Epithelial cell of prostate (primary cell): ENCODE results near the gene LRMDA.

ENCODE experiments used
- DNase-seq: peaks from one replicate; pipeline ENCODE4 v3.0.0-alpha.2; 2011; ENCODE audit warnings: low read depth, low spot score
- H3K27ac ChIP-seq: fragments of 450-650 bp; 2 replicates; pipeline ENCODE4 v1.5.1; 2017; ENCODE audit warnings: mild to moderate bottlenecking

Gene LRMDA

GRCh38 chr10:75776738-75777504 is 345.5 kb downstream of the LRMDA start:
- H3K27ac ChIP-seq = no peak overlapping the region
- no peak for DNase-seq

DNA sequence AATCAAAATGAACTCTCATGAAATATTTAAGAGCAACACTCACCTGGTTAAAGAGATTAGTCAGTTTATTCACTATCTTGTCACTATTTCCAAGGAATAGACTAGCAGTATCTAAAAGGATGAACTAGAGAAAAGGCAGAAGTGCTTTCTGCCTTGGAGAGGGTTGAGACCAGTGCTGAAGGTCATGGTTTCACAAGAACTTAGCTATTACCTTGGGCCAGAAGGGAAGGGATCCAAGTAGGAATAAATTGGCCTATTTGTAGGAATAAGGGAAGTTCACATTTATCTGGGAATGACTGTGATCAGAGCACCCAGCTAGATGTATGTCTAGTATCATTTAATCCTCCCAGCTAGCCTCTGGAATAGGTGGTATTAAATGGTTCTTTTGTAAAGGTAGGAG is 347.2 kb downstream of the LRMDA start:
- no peak overlapping the region for H3K27ac ChIP-seq
- DNase-seq = no peak

- H3K27ac ChIP-seq = no peak overlapping the region
- DNase-seq = no peak
These were observed 347.9 kb downstream of the LRMDA start for GRCh38 chr10:75779276-75779675.

- DNase-seq = no peak
- H3K27ac ChIP-seq = no peak overlapping the region
These were observed 351.2 kb downstream of the LRMDA start for GRCh38 chr10:75782463-75783248.

DNA sequence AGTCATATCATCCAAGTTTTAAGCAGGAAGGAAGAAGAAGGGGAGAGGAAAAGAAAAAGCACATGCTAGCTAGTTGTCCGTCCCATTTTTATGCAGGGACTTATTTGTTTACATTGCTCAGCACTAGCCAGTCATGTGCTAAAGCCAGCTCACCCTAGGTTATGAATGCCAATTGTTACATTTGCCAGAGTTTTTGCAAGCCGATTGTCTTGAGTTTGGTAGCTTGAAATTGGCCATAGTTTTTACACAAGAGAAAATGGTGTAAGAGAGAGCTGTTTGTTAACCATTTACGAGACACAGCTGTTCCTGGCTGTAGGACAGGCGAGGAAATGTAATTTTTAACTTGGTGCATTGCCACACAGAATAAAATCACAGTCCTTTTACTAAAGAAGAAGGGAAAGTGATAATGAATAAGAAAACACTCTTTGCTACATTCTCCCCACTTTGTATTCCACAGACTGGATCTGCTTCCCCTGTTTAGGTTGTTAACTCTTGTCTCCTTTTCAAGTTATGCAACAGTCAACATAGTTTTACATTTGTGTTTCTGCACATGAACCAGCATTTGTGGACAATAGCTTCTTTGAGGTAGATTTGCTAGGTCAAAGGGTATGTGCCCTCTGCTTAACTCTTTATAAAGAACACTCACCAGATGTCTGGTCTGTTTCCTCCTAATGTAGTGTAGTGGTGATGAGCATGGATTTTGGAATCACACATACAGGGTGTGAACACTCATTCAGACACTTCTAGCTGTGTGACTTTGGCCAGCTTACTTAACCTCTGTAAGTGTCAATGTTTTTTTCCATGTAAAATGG is 357.2 kb downstream of the LRMDA start:
- DNase-seq = no peak
- H3K27ac ChIP-seq = no peak overlapping the region

DNA sequence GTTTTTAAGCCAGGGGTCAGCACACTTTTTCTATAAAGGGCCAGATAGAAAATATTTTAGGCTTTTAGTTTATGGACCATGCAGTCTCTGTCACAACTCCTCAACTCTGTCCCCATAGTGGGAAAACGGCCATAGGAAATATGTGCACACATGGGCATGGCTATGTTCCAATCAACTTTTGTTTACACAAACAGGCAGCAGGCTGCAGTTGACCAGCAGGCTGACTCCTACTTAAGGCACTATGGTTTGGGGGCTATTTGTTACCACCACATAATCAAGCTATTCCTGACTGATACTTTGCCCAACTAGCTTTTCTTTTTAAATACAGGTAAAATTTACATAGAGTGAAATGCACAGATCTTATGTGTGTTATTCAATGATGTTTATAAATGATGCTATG is 362.4 kb downstream of the LRMDA start:
- no peak for DNase-seq
- H3K27ac ChIP-seq = no peak overlapping the region

- no peak overlapping the region for H3K27ac ChIP-seq
- no peak for DNase-seq
These were observed 369.7 kb downstream of the LRMDA start for GRCh38 chr10:75801121-75801520.

GRCh38 chr10:75801661-75802060 is 370.2 kb downstream of the LRMDA start:
- no peak overlapping the region for H3K27ac ChIP-seq
- DNase-seq = no peak

DNA sequence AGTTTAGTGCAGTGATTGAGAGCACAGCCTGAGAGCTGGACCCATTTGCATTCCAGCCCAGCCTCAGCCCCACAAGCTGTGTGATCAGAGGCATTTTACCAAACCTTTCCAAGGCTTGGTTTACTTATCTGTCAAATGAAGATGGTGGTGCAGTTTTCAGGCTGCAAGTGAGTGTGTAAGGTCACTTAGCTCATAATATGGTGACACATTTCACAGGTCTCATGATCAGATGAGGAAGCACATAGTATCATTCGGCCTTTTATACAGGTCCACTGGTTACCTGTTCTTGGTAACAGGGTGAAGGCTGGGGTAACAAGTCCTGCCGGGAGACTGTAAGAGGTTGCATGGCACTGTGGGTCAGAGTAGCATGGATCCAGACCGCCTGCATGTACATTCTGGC is 371.7 kb downstream of the LRMDA start:
- no peak for DNase-seq

GRCh38 chr10:75803816-75804552 is 372.6 kb downstream of the LRMDA start:
- no peak for DNase-seq
- no peak overlapping the region for H3K27ac ChIP-seq

More for the DNA sequence above, 371.7 kb downstream of the LRMDA start:
- no peak overlapping the region for H3K27ac ChIP-seq

GRCh38 chr10:75806186-75806585 is 374.8 kb downstream of the LRMDA start:
- DNase-seq = no peak

GRCh38 chr10:75807456-75807855 is 376.0 kb downstream of the LRMDA start:
- no peak overlapping the region for H3K27ac ChIP-seq
- no peak for DNase-seq

More at GRCh38 chr10:75806186-75806585, 374.8 kb downstream of the LRMDA start:
- H3K27ac ChIP-seq = no peak overlapping the region

GRCh38 chr10:75809003-75809402 is 377.6 kb downstream of the LRMDA start:
- no peak for DNase-seq
- no peak overlapping the region for H3K27ac ChIP-seq

DNA sequence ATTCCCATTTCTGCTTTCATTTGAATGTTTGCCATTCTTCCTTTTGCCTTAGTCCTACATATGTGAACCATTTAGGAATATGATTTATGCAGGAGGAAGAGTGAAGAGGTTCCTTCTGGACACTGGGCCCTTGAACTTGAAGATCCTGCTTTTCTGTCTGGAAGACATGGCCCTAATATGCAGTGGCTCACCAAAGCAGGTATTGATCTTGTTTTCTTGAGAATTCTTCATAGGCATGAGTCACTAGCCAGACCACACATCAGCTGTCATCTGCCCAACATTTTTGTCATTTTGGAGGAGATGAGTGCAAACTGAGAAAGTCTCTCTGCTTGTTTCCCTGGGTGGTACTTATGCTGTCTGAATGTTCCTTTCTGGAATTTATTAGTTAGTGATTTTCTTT is 382.6 kb downstream of the LRMDA start:
- no peak overlapping the region for H3K27ac ChIP-seq
- no peak for DNase-seq

- H3K27ac ChIP-seq = no peak overlapping the region
- DNase-seq = no peak
These were observed 383.6 kb downstream of the LRMDA start for GRCh38 chr10:75815066-75815465.

DNA sequence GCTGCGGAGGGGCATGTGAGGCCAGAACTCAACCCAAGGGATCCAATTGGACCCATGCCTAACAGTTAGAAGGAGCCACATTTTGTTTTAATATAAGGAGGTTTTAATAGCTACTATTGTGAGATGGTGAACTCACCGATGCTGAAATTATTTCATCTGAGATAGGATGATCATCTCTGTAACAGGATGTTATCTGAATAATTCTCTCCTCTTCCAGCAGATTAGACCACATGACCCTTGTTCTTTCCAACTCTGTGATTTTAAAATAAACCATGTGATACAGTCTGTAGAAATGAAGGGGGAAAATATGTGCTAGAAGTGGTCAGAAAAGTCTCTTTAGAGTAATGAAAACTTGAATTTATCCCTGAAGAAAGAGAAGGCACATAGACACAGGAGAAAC is 385.8 kb downstream of the LRMDA start:
- no peak overlapping the region for H3K27ac ChIP-seq
- no peak for DNase-seq

DNA sequence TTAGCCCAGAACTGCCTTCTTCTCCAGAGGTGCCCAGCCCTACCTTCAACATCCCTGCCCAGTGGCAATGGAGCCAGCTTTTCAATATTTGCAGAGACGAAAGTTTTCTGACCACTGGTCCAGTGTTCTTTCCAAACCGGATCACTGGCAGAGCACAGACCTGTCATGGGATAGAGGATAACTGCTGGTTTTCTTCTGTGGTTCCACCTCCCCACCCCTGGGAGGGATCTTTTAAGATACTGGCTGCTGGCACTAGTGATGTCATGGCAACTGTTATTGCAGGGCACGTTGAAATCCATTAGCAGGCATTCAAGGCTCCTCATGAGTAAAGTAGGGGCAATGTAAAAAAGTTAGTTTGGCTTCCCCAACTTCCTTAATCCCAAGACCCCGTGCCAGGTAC is 387.1 kb downstream of the LRMDA start:
- H3K27ac ChIP-seq = no peak overlapping the region
- DNase-seq = no peak

- DNase-seq = no peak
These were observed 393.8 kb downstream of the LRMDA start for GRCh38 chr10:75825235-75825634.

GRCh38 chr10:75825661-75826060 is 394.2 kb downstream of the LRMDA start:
- H3K27ac ChIP-seq = no peak overlapping the region
- DNase-seq = no peak

More at GRCh38 chr10:75825235-75825634, 393.8 kb downstream of the LRMDA start:
- H3K27ac ChIP-seq = no peak overlapping the region

DNA sequence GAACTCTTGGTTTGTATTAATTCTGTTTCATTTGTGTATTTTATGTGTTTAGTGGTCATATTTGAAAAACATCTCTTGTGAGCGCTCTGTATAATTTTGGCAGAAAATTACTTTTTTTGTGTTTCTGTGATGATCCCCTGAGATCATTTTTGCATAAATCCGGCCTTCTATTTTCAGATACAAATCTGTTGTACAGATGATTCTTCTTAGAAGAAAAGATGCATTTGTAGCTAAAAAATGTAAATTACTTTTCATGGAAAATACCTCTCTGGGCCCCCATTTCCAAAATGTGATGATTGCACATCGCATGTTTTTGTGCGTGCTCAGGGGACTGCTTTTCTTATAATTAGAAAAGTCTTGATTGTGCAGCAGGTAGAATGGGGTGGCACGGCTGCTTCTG is 395.4 kb downstream of the LRMDA start:
- no peak overlapping the region for H3K27ac ChIP-seq
- no peak for DNase-seq
